Central memory CD4-positive, alpha-beta T cell (primary cell): Measurements from ENCODE around the gene GPHN.

ENCODE experiments used
- DNase-seq: peaks from one replicate; pipeline ENCODE4 v3.0.0; 2022

Gene GPHN

DNA sequence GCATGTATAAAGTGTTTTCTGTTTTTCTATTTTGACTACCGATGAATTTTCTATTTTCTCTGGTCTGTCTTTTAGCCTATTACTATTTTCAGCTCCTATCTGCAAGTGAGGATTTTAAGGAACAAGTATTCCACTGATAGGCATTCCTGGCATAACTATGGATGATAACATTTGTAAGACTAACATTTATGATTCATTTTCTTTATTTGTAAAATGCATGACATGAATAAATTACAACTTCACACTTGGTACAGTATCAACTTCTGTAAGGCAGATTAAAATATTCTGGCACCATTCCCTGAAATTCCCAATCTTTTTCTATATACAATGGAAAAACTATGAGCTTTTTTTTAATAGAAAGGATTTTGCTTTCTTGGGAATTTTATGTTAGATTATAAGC is 560.3 kb downstream of the GPHN start:
- DNase-seq, result no peak

- DNase-seq, result no peak
Observed at GRCh38 chr14:67071506-67071905, 563.6 kb downstream of the GPHN start.

- DNase-seq, result no peak
Observed at GRCh38 chr14:67077921-67078320, 570.0 kb downstream of the GPHN start.

DNA sequence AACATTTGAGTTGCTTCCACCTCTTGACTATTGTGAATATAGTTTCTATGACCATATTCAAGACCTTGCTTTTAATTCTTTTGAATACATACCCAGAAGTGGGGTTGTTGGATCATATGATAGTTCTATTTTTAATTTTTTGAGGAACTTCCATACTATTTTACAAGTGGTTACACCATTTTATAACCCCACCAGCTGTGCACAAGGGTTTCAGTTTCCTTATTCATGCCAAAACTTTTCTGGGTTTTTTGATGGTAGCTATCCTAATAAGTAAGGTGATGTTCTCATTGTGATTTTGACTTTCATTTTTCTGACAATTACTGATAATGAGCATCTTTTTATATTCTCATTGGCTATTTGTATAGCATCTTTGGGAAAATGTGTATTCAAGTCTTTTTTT is 571.9 kb downstream of the GPHN start:
- no peak for DNase-seq

DNA sequence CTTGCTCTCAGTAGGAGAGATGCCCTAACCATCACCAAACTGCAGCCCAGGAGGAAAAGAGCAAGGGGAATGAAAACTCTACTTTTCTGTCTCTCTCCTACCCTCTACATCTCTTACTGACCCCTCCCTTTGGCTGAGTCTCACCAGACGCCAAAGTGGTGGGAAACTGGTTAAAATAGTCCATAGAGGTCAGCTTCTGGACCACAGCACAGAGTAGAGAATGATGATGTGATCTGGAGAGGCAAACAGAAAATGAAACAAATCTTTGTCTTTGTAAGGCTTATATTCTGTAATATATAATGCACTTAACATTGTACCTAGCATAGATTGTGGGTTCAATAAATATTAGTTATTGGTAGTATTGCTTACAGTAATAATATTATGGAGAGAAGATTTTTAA is 600.3 kb downstream of the GPHN start:
- DNase-seq, result no peak

- no peak for DNase-seq
Observed at GRCh38 chr14:67111022-67111421, 603.1 kb downstream of the GPHN start.

DNA sequence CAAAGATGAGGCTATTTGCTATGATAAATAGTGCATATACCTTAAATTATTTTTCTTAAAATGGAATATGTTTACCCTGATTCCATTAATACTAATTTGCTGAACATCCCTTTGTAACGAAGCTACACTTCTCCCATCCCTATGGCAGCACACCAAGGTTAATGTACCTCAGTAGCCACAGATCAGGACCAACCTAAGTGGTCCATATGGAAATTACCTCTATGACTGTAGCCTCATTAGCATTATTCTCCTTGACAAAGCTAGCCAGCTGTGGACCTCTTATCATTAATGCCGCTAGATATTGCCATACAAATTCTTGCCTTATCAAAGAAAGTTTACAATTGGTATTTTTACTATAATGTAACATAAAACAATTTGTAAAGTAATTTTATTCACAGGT is 604.4 kb downstream of the GPHN start:
- DNase-seq, result no peak

DNA sequence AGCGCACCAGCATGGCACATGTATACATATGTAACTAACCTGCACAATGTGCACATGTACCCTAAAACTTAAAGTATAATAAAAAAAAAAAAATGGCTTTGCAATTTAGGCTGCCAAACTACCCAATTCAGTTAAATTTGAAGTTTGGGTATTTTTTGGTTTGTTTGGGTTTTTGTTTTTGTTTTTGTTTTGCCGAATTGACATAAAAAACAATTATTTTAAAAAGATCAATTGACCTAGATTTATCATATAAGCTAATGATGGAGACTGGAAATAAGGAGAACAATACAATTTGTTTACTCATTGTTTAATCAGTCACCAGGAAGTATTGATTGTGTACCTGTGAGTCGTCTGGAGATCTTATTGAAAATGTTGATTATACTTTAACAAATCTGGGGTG is 619.2 kb downstream of the GPHN start:
- no peak for DNase-seq

- DNase-seq, result no peak
Observed at GRCh38 chr14:67129768-67130167, 621.8 kb downstream of the GPHN start.

- no peak for DNase-seq
Observed at GRCh38 chr14:67131691-67132090, 623.7 kb downstream of the GPHN start.

- no peak for DNase-seq
Observed at GRCh38 chr14:67133144-67133543, 625.2 kb downstream of the GPHN start.

GRCh38 chr14:67133595-67134441 is 625.9 kb downstream of the GPHN start:
- no peak for DNase-seq

GRCh38 chr14:67137744-67138371 is 629.9 kb downstream of the GPHN start:
- no peak for DNase-seq

- no peak for DNase-seq
Observed at GRCh38 chr14:67140556-67140955, 632.6 kb downstream of the GPHN start.

DNA sequence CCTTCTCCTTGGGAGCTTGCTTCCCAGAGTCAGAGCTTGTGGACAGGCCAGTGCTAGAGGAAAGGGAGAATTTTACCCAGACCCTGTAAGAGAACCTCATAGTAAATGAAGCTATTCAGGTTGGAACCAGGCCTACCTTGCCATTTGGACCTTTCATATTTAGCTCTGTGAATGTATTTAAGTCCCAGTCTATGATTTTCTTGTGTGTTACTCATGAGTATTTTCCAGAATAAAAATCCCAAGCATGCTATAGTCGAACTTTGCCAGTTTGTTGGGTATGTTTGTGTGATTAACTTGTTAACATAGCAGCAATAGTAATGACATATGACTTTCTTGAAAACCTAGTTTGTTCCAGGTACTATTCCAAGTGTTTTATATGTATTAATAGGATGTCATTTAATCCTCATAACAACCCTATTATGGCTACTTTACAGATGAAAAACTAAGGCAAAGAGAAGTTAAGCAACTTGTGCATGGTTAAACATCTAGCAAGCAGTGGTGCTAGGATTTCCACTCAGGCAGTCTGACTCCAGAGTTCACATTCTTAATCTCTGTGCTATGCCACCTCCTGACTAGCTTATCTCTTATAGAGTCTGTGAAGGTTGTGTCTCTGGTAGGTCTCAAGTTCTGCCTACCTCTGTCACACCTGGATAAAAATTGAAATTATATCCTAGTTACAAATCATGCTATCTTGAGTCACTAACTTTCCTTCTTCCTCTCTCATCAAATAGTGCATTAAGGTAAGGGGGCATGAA is 633.4 kb downstream of the GPHN start:
- DNase-seq, result no peak

DNA sequence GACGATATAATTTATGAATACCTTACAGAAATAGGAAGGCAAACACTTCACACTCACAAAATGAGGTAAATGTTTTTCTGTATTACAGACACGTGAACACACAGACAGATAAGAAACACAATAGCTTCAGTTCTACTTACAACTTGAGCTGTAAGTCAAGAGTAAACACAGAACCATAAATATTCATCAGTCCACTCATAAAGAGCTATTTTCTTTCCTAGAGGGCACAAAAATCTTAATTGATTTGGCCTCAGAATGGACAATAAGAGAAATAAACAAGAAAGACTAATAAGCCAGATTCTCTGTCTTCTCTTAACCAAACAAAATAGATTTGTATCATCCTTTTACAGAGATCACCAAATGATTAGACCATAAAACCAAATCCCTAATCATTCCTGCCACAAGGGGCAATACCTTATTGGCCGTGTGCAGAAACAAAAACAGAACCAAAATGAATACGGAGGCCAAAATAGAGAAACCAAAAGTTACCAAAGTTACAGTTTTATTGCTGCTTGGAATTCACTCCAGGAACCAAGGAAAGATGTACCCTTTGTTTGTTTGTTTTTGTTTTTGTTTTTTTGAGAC is 643.2 kb downstream of the GPHN start:
- DNase-seq, result no peak

- no peak for DNase-seq
Observed at GRCh38 chr14:67158566-67158965, 650.6 kb downstream of the GPHN start.

- DNase-seq, result no peak
Observed at GRCh38 chr14:67162385-67162784, 654.4 kb downstream of the GPHN start.

DNA sequence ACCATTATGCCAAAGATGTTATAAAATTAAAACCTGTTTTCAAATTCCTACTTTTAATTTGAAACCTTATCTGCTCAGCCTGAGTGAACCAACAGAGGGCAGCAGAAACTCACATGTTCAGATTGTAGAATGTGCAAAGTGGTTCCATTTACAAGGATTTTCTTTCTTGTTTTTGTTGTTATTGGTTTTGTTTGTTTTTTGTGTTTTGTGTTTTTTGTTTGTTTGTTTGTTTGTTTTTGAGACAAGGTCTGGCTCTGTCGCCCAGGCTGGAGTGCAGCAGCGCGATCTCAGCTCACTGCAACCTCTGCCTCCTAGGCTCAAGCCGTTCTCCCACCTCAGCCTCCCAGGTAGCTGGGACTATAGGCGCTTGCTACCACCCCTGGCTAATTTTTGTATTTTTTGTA is 658.5 kb downstream of the GPHN start:
- DNase-seq, result peak; percentile 13

- no peak for DNase-seq
Observed at GRCh38 chr14:67167420-67168109, 659.6 kb downstream of the GPHN start.

- no peak for DNase-seq
Observed at GRCh38 chr14:67168110-67168441, 660.1 kb downstream of the GPHN start.

- DNase-seq, result no peak
Observed at GRCh38 chr14:67170660-67171059, 662.7 kb downstream of the GPHN start.

DNA sequence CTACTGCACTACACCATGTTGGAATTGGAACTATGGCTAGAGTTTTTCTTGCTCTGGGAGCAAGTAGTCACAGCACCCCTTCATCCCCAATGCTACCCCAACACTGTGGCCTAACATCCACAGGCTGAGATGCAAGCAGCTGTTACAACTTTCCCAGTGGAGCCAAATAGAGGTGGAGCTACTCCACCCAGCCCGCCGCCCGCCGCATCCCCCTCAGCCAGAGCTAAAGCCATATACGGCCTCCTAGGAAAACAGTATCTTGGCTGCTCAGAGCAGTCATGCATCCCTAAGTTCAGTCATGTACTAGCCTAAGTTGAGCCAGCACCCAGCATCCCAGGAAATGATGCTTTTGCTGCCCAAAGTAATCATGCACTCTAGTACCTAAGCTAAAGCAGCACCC is 664.1 kb downstream of the GPHN start:
- DNase-seq, result no peak
